HFF-Myc (cell line): ENCODE measurements around the gene ABITRAM.
A peak's percentile ranks its signal among the peaks of the same experiment; 100 is the strongest.
"Not testable (repeated sequence)": the region's sequence is repeated elsewhere in the genome, so short reads cannot be mapped to it uniquely, and the experiment has no call there.

Experiments
- DNase-seq: peaks from one replicate; pipeline ENCODE4 v3.0.0-alpha.2; 2011; ENCODE audit warnings: low read depth; ENCODE audit errors: extremely low read depth
- H3K4me3 ChIP-seq: replicated peaks from 2 replicates; pipeline ENCODE4 v1.5.1; 2011; ENCODE audit warnings: low read depth, mild to moderate bottlenecking, control low read depth, low read length
- TF ChIP-seq, protein P1 (sequence below): IDR thresholded peaks from 2 replicates; pipeline ENCODE4 v1.5.1; 2012; ENCODE audit warnings: mild to moderate bottlenecking, low read depth, low read length, control low read depth; ENCODE audit errors: missing control alignments

Gene ABITRAM, protein sequence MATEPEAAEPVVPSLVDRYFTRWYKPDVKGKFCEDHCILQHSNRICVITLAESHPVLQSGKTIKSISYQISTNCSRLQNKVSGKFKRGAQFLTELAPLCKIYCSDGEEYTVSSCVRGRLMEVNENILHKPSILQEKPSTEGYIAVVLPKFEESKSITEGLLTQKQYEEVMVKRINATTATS

DNA sequence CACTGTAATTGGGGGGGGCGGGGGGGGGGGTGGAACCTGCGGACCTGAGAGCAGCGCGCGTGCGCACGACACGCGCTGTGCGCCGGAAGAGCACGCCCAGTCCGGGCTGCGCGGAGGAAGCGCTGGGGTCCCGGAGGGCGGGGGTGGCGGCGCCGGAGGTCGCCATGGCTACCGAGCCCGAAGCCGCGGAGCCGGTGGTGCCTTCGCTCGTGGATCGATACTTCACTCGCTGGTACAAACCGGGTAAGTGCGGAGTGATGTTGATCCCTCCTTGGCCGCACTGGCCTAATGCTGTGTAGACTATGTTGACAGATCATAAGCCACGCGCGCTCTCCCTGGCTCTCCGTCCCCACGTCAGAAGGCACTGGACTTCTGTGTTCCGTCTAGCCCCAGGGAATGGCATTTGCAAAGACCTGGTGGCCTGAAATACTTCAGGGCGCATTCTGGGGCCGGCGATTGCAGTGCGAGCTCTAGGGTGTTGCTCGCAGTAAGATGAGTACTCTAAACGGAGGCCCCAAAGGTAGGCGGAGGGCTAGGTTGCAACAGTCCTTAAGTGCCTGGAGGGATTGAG, at the start of gene ABITRAM:
Gene ABITRAM (plus strand): TSS at position 78 of the 571 bp plus-strand sequence. CDS start 87 bp downstream, at position 165.
- TF ChIP-seq, protein P1, sequence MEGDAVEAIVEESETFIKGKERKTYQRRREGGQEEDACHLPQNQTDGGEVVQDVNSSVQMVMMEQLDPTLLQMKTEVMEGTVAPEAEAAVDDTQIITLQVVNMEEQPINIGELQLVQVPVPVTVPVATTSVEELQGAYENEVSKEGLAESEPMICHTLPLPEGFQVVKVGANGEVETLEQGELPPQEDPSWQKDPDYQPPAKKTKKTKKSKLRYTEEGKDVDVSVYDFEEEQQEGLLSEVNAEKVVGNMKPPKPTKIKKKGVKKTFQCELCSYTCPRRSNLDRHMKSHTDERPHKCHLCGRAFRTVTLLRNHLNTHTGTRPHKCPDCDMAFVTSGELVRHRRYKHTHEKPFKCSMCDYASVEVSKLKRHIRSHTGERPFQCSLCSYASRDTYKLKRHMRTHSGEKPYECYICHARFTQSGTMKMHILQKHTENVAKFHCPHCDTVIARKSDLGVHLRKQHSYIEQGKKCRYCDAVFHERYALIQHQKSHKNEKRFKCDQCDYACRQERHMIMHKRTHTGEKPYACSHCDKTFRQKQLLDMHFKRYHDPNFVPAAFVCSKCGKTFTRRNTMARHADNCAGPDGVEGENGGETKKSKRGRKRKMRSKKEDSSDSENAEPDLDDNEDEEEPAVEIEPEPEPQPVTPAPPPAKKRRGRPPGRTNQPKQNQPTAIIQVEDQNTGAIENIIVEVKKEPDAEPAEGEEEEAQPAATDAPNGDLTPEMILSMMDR: no peak
- peak within 1 kb of the TSS; percentile 97 for H3K4me3 ChIP-seq
- peak; percentile 31 for DNase-seq

GRCh38 chr9:108884701-108885100, 49.5 kb upstream of the ABITRAM start:
- TF ChIP-seq, protein P1: no peak
- H3K4me3 ChIP-seq: no peak overlapping the region
- no peak for DNase-seq

DNA sequence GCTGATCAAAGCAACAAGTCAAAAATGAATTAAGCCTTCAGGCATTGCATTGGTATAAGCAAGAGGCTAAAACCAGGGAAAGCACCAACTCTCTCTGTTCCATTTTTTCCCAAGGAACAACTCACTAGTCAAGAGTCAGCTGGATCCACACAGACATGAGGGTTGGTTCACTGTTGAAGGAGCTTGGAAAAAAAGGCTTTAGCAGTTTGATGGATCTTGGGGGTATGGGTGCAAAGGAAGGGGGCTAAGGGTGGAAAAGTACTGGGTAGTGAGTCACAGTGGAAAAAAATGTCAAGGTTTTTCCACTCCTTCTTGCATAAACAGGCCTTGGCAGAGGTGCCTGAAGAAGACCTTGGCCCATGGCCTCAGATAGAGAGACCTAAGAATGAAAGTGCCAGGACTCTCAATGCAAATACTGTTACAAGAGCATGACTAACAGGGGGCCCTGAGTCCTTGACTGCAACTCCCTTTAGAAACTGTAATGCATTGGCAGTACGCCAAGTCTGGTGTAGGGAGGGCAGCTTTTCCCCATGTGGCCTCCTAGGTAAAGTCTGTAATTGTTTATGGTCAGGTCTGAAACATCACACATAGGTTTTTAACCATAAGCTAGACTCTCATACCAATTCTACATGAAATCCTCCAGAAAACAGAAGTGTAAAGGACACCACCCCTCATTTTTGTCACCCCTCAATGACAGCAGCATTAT, 48.4 kb upstream of the ABITRAM start:
- DNase-seq: peak; percentile 75
- H3K4me3 ChIP-seq: no peak overlapping the region
- TF ChIP-seq, protein P1: no peak

- not testable (repeated sequence) for H3K4me3 ChIP-seq, DNase-seq
These were observed 47.5 kb upstream of the ABITRAM start for GRCh38 chr9:108886594-108887271.

DNA sequence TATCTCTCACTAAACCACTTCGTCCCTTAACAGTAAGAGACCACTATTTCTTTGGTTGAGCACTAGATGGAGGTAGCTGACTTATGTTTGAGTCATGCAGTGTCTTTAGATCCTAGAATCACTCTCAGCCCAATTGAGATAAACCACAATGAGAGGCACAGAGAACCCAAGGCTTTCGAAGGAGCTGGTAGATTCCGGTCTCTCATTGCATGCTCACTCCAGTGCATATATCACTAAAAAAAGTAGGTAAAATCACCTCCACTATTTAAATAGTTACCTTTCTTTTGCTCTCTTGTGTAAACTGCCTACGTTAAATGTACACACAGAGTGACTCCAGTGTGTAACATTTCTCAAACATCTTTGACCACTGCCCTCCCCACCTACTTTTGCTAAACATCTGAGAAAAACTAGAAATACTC, 44.5 kb upstream of the ABITRAM start:
- no peak overlapping the region for H3K4me3 ChIP-seq
- DNase-seq: no peak
- TF ChIP-seq, protein P1: no peak

GRCh38 chr9:108894225-108894997, 39.8 kb upstream of the ABITRAM start:
- TF ChIP-seq, protein P1: no peak
- no peak for DNase-seq
- no peak overlapping the region for H3K4me3 ChIP-seq
